Kidney (tissue), 14 donors: ENCODE measurements around the gene SPESP1. TPM values are rescaled to one million over a fixed set of nuclear protein-coding genes. Genes with fewer than 3 reads are reported as not detected.

Experiments used
- DNase-seq, 5 donors: peaks; one replicate each; pipeline ENCODE4 v3.0.0-alpha.2; 2013 to 2020
- FAIRE-seq: peaks from 2 replicates; lab custom pipeline; 2012; peaks lifted over from hg19 to GRCh38; lab: Jason Lieb, UNC
- H3K27ac ChIP-seq, 2 donors: one replicate each; pipeline ENCODE4 v1.7.0; 2013; ENCODE audit warnings: low read depth in 2 of 2, low read length in 2 of 2, inconsistent platforms in 1 of 2
- H3K27me3 ChIP-seq: one replicate; pipeline ENCODE4 v1.7.1; 2013; ENCODE audit warnings: low read length, inconsistent platforms; ENCODE audit not compliant: control insufficient read depth, insufficient read depth
- H3K36me3 ChIP-seq, 3 donors: one replicate each; pipeline versions ENCODE4 v1.7.0 to v1.7.1; 2013; ENCODE audit warnings: low read length in 3 of 3, control low read depth in 1 of 3, inconsistent platforms in 1 of 3; ENCODE audit not compliant: insufficient read depth in 3 of 3, control insufficient read depth in 2 of 3
- H3K4me1 ChIP-seq, 3 donors: one replicate each; pipeline versions ENCODE4 v1.7.0 to v1.7.1; 2013; ENCODE audit warnings: low read length in 3 of 3, inconsistent platforms in 1 of 3, low read depth in 1 of 3; ENCODE audit not compliant: control insufficient read depth in 2 of 3, insufficient read depth in 2 of 3
- H3K4me3 ChIP-seq, 3 donors: one replicate each; pipeline versions ENCODE4 v1.7.0 to v1.8.1; 2013; ENCODE audit warnings: low read length in 3 of 3, control low read depth in 1 of 3, inconsistent platforms in 1 of 3
- H3K9ac ChIP-seq, 3 donors: one replicate each; pipeline versions ENCODE4 v1.7.0 to v1.7.1; 2013; ENCODE audit warnings: low read length in 3 of 3, control low read depth in 1 of 3, inconsistent platforms in 1 of 3
- H3K9me3 ChIP-seq, 3 donors: one replicate each; pipeline versions ENCODE4 v1.7.0 to v1.7.1; 2013; ENCODE audit warnings: low read length in 3 of 3, control low read depth in 1 of 3, inconsistent platforms in 1 of 3; ENCODE audit not compliant: control insufficient read depth in 2 of 3, insufficient read depth in 1 of 3
- intact Hi-C: fragments of 100-400 bp; cut with DNase I; formaldehyde crosslinking; loops from one replicate; pipeline ENCODE4 v1.11.1; 2022
- polyA plus RNA-seq: library from polyadenylated mRNA; stranded (reverse); fragments of 350-450 nt; fragmentation: Illumina TruSeq; extraction: RNeasy Lipid Tissue Mini Kit (QIAGEN cat#74804); gene quantifications from one replicate; pipeline ENCODE4 v1.2.3, GENCODE V29; 2014; ENCODE audit warnings: low read depth, low replicate concordance; ENCODE audit not compliant: insufficient read depth
- total RNA-seq: library from RNA; stranded (reverse); fragmentation: NEBNext Ultra II Directional; extraction: Animal tissue kit (Norgen Biotek cat#: 25700); gene quantifications from one replicate; pipeline ENCODE4 v1.2.1, GENCODE V29; 2021
- TF ChIP-seq, protein P1 (sequence below): IDR thresholded peaks from 3 replicates; pipeline ENCODE4 v1.5.1; 2012; ENCODE audit warnings: mild to moderate bottlenecking, moderate library complexity, borderline replicate concordance; ENCODE audit not compliant: insufficient read depth; ENCODE audit errors: extremely low read depth
- donor health status: control.
- donor health status: control.
- donor health status: control.
- donor health status: control.
- donor health status: control.
- donor health status: DM: yes; HTN: yes; CAD: no.
- donor health status: Normal renal cell carcinoma (clear cell type).

The SPESP1 gene
- total and polyA plus RNA-seq, 2 donors from 2014 or later, result 3.7 to 4.1 TPM

DNA sequence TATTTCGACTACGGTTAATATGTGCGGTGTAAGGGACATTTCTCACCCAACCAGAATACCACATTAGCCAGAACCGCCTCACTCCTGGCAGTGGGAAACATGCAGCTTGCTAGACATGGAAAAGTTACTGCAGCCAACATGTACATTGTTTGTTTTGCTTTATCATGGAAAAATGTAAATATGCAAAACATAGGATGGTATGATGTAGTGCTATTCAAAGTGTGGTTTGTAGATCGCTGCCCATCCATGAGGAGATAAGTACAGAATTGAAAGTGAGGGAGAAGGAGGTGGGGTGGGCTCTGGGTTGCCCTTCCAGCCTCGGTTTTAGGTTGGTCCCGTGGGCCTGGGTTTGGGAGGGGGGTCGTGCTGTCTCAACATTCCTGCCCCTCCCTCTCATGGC lies 42.5 kb upstream of the SPESP1 start:
- H3K4me1 ChIP-seq, result no peaks in the 10 kb centered on the region
- TF ChIP-seq, protein P1, sequence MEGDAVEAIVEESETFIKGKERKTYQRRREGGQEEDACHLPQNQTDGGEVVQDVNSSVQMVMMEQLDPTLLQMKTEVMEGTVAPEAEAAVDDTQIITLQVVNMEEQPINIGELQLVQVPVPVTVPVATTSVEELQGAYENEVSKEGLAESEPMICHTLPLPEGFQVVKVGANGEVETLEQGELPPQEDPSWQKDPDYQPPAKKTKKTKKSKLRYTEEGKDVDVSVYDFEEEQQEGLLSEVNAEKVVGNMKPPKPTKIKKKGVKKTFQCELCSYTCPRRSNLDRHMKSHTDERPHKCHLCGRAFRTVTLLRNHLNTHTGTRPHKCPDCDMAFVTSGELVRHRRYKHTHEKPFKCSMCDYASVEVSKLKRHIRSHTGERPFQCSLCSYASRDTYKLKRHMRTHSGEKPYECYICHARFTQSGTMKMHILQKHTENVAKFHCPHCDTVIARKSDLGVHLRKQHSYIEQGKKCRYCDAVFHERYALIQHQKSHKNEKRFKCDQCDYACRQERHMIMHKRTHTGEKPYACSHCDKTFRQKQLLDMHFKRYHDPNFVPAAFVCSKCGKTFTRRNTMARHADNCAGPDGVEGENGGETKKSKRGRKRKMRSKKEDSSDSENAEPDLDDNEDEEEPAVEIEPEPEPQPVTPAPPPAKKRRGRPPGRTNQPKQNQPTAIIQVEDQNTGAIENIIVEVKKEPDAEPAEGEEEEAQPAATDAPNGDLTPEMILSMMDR, result no peak
- no peaks in the 10 kb centered on the region for H3K36me3 ChIP-seq
- no peak overlapping the region for H3K27ac ChIP-seq
- H3K9ac ChIP-seq, result no peak overlapping the region
- no peaks in the 10 kb centered on the region for H3K9me3 ChIP-seq
- H3K4me3 ChIP-seq, result no peak overlapping the region
- intact Hi-C loops, result no loop called here
- FAIRE-seq (no peak), DNase-seq (no peak)
- H3K27me3 ChIP-seq, result no peaks in the 10 kb centered on the region

DNA sequence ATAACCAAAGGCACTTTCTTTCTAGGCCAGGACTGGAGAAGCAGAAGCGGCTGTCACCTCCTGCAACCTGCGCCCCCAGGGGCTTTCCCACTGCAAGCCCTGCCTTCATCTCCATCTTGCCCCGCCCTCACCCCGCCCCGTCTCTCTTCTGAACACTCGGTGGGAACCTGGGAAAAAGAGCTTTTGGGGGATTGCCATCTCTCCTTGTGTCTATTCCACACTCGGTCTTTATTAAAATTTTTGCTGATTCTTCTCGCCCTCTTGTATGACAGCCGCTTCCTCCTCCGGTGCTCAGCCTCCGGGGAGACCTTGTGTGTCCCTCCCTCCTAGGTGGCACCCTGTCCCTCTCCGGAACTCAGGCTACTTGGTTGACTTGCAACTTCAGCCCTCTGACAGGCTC lies 41.9 kb upstream of the SPESP1 start:
- Histone ChIP-seq H3K9me3 (no peaks in the 10 kb centered on the region), H3K36me3 (no peaks in the 10 kb centered on the region), H3K27me3 (no peaks in the 10 kb centered on the region), H3K4me1 (no peaks in the 10 kb centered on the region), H3K27ac (no peak overlapping the region), H3K9ac (no peak overlapping the region), H3K4me3 (no peak overlapping the region)
- DNase-seq, result no peak
- TF ChIP-seq, protein P1, result no peak
- intact Hi-C loops, result no loop called here
- FAIRE-seq, result no peak

DNA sequence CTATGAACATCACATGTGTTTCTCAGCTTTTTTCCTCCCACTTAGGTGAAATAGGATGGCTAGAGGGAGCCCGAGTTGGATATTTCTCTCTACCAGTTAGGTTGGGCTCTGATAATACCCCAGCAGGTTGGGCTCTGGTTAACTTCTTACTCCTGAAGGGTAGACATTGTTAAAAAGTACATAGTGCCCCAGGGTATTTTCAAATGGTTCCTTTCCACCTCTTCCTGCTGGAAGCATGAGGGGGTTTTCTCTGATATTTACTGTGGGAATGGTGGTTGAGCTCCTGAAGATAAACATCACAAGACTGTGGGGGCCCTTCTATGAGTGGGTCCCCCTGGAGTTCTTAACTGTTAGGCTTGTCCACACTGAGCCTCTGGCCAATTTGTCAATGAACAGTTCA lies 36.1 kb upstream of the SPESP1 start:
- H3K4me1 ChIP-seq, result no peaks in the 10 kb centered on the region
- H3K36me3 ChIP-seq, result no peaks in the 10 kb centered on the region
- no peak overlapping the region for H3K9ac ChIP-seq
- no peaks in the 10 kb centered on the region for H3K27me3 ChIP-seq
- H3K9me3 ChIP-seq, result no peaks in the 10 kb centered on the region
- TF ChIP-seq, protein P1, result no peak
- FAIRE-seq (no peak), DNase-seq (no peak)
- no peak overlapping the region for H3K4me3 ChIP-seq
- H3K27ac ChIP-seq, result no peak overlapping the region
- intact Hi-C loops, result no loop called here

DNA sequence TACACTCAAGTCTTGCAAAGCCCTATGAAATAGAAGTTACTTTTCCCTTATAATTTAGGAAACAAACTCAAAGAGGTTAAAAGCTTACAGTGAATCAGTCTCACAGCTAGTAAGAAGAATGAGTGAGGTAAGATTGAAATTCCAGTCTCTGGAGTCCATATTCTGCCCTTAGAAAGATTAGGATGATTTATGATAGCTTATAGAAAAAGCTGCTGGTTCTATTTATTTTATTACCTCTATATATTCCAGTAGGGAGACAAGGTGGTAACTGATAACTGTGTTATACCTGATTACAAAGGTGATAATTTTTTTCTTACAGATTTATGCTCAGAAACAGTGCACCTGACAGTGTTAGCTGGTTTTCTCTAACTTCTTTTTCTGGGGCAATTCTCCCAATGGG lies 34.1 kb upstream of the SPESP1 start:
- Histone ChIP-seq H3K4me1 (no peaks in the 10 kb centered on the region), H3K27ac (no peak overlapping the region), H3K36me3 (no peaks in the 10 kb centered on the region), H3K9me3 (no peaks in the 10 kb centered on the region), H3K27me3 (no peaks in the 10 kb centered on the region), H3K4me3 (no peak overlapping the region), H3K9ac (no peak overlapping the region)
- no peak for FAIRE-seq
- TF ChIP-seq, protein P1, result no peak
- intact Hi-C loops, result no loop called here
- DNase-seq, result no peak
